ENCODE results near the gene SPTBN5. TPM values are rescaled to one million over a fixed set of nuclear protein-coding genes. Genes with fewer than 3 reads are reported as not detected.

Gene SPTBN5
- total and polyA plus RNA-seq, 5 experiments from 2014 or later = 0.02 to 0.96 (median 0.81) TPM; not detected in 2

GRCh38 chr15:41880156-41880877 lies 13.5 kb downstream of the SPTBN5 start:
- Mint-ChIP-seq H3K9me3 (peaks cover 0 to 1% (median 0%) of the 10 kb centered on the region in 9 donors), H3K4me1 (peaks cover 8 to 16% (median 11%) of the 10 kb centered on the region in 4 donors), H3K36me3 (no peaks in the 10 kb centered on the region), H3K4me3 (peak overlapping the region in 1 of 10 donors; percentile 67), H3K27ac (peak overlapping the region in 1 of 10 donors; percentile 62), H3K27me3 (peaks cover 6 to 27% (median 15%) of the 10 kb centered on the region in 5 donors)
- POLR2A ChIA-PET = interaction anchor here (0.7 kb wide), 1 partner anchor 14 kb away, joined by 3 read pairs; no protein-coding TSS in a partner anchor
- no peak for ATAC-seq
- no peak for DNase-seq

DNA sequence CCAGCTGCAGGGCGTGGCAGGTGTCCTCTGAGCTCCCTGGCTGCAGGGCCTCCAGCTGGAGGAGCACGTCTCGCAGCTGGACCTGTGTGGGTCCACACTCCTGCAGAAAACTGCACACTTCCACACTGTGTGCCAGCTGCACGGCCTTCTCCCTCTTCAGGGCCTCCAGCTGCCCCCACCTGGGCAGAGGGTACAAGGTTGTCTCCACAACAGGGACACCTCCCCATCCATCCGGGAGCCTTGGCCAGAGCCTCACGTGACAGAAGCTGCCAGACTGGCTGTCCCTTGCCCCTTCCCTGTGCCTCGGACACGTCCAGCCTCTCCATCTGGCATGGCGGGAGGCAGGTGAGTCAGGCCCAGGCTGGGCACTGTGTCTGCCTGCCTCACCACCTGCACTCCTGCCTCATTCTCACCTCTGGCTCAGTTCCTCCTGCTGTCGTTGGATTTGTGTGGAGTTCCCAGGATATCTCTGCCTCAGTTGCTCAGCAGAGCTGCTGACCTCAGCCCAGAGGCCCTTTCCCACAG lies 14.5 kb downstream of the SPTBN5 start:
- DNase-seq (no peak), ATAC-seq (no peak)
- peak overlapping the region in 1 of 10 donors; percentile 5 for H3K27ac Mint-ChIP-seq
- POLR2A ChIA-PET = no interaction called here
- peaks cover 6 to 27% (median 15%) of the 10 kb centered on the region in 5 donors for H3K27me3 Mint-ChIP-seq
- H3K4me3 Mint-ChIP-seq = no peak overlapping the region
- peaks cover 0 to 1% (median 0%) of the 10 kb centered on the region in 9 donors for H3K9me3 Mint-ChIP-seq
- no peaks in the 10 kb centered on the region for H3K36me3 Mint-ChIP-seq
- peaks cover 6 to 12% (median 9%) of the 10 kb centered on the region in 4 donors for H3K4me1 Mint-ChIP-seq

DNA sequence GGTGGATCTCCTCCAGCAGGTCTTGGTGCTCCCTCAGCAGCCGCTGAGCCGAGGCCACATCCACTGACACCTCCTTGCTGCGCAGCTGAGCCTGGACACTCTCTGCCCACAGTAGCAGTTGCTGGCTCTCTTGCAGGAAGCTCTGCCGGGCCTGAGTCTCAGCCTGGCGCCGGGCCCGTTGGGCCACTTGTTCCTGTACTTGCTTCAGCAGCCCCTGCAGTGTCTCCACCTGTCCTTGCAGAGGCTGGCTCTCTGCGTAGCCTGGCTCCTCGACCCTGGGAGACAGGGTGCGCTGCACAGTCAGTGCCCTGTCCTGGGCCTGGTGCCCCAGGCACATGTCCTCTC lies 15.5 kb downstream of the SPTBN5 start:
- Mint-ChIP-seq H3K36me3 (no peaks in the 10 kb centered on the region), H3K4me3 (no peak overlapping the region), H3K27me3 (peaks cover 6 to 27% (median 15%) of the 10 kb centered on the region in 5 donors), H3K27ac (peak overlapping the region in 3 of 10 donors; percentile 17 to 66 (median 57)), H3K9me3 (peaks cover 0 to 1% (median 0%) of the 10 kb centered on the region in 9 donors), H3K4me1 (peaks cover 4 to 12% (median 9%) of the 10 kb centered on the region in 4 donors)
- DNase-seq (no peak), ATAC-seq (no peak)
- POLR2A ChIA-PET = no interaction called here

DNA sequence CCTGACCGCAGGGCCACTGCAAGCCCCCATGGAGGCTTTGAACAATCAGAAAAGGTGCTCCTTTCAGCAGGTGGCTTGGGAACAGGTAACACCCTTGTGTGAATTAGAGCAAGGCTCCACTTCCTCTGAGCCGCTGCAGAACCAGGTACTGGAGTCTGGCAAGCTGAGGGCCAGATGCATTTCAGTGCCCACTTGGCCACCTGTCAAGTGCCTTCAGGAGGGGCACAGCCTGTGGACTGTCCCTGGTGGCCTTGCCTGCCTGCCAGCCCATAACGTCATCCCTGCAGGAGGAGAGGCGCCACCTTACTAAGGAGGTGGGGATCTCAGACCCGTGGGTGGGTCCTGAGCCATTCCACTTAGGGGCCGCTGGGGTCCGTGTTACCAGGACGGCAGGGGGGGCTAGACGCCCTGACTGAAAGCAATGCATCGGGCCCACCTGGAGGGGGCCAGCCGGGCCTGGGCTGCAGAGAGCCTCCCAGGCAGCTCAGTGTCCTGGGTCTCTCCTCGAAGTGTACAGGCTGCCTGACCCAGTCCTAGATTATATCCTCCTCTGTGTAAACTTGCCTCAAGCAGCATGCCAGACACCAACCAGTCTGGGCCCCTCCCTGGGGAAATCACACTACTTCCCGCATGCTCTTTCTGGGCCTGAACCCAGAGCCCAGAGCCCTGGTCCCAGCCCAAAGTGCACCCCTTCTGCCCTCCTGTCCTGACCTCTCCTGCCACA lies 16.1 kb downstream of the SPTBN5 start:
- DNase-seq = no peak
- Mint-ChIP-seq H3K27ac (peak overlapping the region in 1 of 10 donors; percentile 66), H3K4me1 (peaks cover 4 to 12% (median 9%) of the 10 kb centered on the region in 4 donors), H3K27me3 (peaks cover 6 to 27% (median 15%) of the 10 kb centered on the region in 5 donors), H3K36me3 (no peaks in the 10 kb centered on the region), H3K4me3 (no peak overlapping the region), H3K9me3 (peaks cover 0 to 1% (median 0%) of the 10 kb centered on the region in 9 donors)
- no peak for ATAC-seq
- POLR2A ChIA-PET = no interaction called here

DNA sequence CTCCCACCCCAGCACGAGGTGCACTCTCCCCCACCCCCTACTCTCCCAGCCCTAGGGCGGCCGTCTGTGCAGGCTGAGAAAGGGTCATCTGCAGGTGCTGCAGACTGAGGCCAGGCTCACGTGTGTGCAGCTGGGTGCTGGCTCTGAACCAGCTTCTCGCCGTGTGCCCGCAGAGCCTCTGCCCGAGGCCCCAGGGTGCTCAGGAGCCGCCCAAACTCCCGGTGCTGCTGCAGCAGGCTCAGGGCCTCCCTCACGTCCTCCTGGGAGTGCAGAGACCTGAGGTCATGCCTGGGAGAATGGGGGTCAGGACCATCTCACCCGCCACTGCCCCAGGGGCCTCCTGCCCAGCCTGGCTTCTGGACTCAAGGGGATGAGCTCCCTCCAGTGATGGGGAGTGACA lies 17.2 kb downstream of the SPTBN5 start:
- ATAC-seq = no peak
- DNase-seq = no peak
- peaks cover 0 to 1% (median 0%) of the 10 kb centered on the region in 9 donors for H3K9me3 Mint-ChIP-seq

DNA sequence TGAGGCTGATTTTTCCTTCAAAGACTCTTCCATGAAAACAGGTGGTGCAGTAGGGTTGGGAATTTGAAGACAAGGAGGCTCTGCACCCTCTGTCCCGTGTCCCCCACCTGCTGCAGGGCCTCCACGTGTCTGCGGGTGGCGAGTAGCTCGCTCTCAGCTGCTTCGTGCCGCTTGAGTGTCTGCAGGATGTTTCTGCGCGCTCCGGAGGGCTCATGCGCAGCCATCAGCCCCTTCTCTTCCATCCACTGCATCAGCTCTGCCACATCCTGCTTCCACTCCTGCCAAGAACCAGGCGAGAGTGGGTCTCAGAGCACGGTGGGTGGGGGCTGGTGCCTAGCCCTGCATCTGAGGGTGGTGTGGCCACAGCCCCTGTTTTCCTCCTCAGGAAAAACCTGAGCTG lies 17.8 kb downstream of the SPTBN5 start:
- Mint-ChIP-seq H3K4me3 (no peak overlapping the region), H3K9me3 (no peaks in the 10 kb centered on the region), H3K36me3 (no peaks in the 10 kb centered on the region), H3K4me1 (peaks cover 0 to 12% (median 6%) of the 10 kb centered on the region in 4 donors), H3K27me3 (peaks cover 0 to 20% (median 8%) of the 10 kb centered on the region in 5 donors), H3K27ac (peak overlapping the region in 2 of 10 donors; percentile 62 to 74)
- no peak for ATAC-seq
- DNase-seq = no peak
- POLR2A ChIA-PET = no interaction called here

More for the DNA sequence above, 17.2 kb downstream of the SPTBN5 start:
- H3K27ac Mint-ChIP-seq = no peak overlapping the region
- no peaks in the 10 kb centered on the region for H3K36me3 Mint-ChIP-seq
- peaks cover 4 to 12% (median 8%) of the 10 kb centered on the region in 4 donors for H3K4me1 Mint-ChIP-seq
- POLR2A ChIA-PET = no interaction called here
- no peak overlapping the region for H3K4me3 Mint-ChIP-seq
- H3K27me3 Mint-ChIP-seq = peaks cover 5 to 27% (median 14%) of the 10 kb centered on the region in 5 donors

- Mint-ChIP-seq H3K27me3 (peaks cover 0 to 7% (median under 1%) of the 10 kb centered on the region in 5 donors), H3K9me3 (no peaks in the 10 kb centered on the region), H3K4me3 (no peak overlapping the region), H3K4me1 (peaks cover 4 to 14% (median 9%) of the 10 kb centered on the region in 4 donors), H3K36me3 (no peaks in the 10 kb centered on the region), H3K27ac (peak overlapping the region in 1 of 10 donors; percentile 74)
- POLR2A ChIA-PET = interaction anchor here (1.5 to 1.7 kb wide), 2 partner anchors 18 to 20 kb away, joined by 4 to 6 read pairs; no protein-coding TSS in a partner anchor
- no peak for ATAC-seq
- no peak for DNase-seq
These were observed 19.1 kb downstream of the SPTBN5 start for GRCh38 chr15:41874736-41875135.

DNA sequence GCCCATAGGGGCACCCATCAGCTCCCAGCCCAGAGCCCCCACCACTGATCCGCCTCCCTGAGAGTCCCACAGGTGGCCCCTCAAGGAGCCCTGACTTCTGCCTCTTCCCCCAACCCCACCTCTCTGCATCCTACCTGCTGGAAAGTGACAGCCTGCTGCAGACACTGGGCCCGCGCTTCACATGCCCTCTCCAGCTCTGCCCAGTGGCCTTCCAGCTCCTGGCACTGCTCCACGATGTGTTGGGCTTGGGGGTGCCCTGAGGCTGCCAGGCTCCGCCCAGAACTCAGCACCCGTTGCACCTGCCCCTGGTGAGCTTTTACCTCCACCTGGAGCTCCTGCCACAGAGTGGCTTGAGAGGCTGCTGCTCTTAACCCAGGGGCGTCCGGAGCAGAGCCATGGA lies 20.1 kb downstream of the SPTBN5 start:
- peak overlapping the region in 3 of 10 donors; percentile 51 to 77 (median 68) for H3K27ac Mint-ChIP-seq
- no peaks in the 10 kb centered on the region for H3K36me3 Mint-ChIP-seq
- DNase-seq (no peak), ATAC-seq (no peak)
- H3K9me3 Mint-ChIP-seq = no peaks in the 10 kb centered on the region
- no peak overlapping the region for H3K4me3 Mint-ChIP-seq
- POLR2A ChIA-PET = interaction anchor here (1.5 to 1.7 kb wide), 2 partner anchors 20 to 21 kb away, joined by 4 to 6 read pairs; no protein-coding TSS in a partner anchor
- no peaks in the 10 kb centered on the region for H3K27me3 Mint-ChIP-seq
- peaks cover 4 to 14% (median 11%) of the 10 kb centered on the region in 4 donors for H3K4me1 Mint-ChIP-seq

- ATAC-seq (no peak), DNase-seq (no peak)
- no peaks in the 10 kb centered on the region for H3K27me3 Mint-ChIP-seq
- no peaks in the 10 kb centered on the region for H3K9me3 Mint-ChIP-seq
- POLR2A ChIA-PET = no interaction called here
- H3K27ac Mint-ChIP-seq = peak overlapping the region in 6 of 10 donors; percentile 9 to 78 (median 53)
- H3K4me1 Mint-ChIP-seq = peaks cover 4 to 14% (median 13%) of the 10 kb centered on the region in 4 donors
- H3K36me3 Mint-ChIP-seq = no peaks in the 10 kb centered on the region
- no peak overlapping the region for H3K4me3 Mint-ChIP-seq
These were observed 21.6 kb downstream of the SPTBN5 start for GRCh38 chr15:41872166-41872747.

GRCh38 chr15:41871175-41871905 lies 22.5 kb downstream of the SPTBN5 start:
- H3K9me3 Mint-ChIP-seq = no peaks in the 10 kb centered on the region

DNA sequence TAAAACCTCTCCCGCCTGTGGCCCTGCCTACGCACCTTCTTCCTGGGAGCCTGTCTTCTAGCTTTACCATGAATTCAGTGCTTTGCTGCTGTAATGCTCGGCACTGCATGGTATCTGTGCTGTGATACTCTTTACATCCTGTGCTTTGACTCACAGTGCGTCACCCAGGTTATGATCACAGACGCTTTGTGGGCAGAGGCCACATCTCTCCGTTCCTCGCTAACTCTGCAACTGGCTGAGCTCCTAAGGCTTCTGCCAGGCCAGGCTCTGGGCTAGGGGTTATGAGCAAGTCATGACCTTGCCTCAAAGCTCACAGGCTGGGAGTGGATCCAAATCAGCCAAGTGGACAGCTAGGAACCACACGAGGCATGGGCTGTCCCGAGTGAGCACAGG lies 23.2 kb downstream of the SPTBN5 start:
- ATAC-seq (peak; percentile 97 to 98), DNase-seq (peak in 8 of 10 donors; percentile 19 to 75 (median 45))
- Mint-ChIP-seq H3K36me3 (no peaks in the 10 kb centered on the region), H3K4me1 (peaks cover 4 to 14% (median 12%) of the 10 kb centered on the region in 4 donors), H3K27me3 (no peaks in the 10 kb centered on the region), H3K27ac (peak overlapping the region; percentile 11 to 96 (median 91)), H3K9me3 (no peaks in the 10 kb centered on the region), H3K4me3 (peak overlapping the region in 6 of 10 donors; percentile 1 to 29 (median 12))
- POLR2A ChIA-PET = interaction anchor here (1.1 to 1.6 kb wide), 3 partner anchors 9 to 34 kb away, joined by 3 to 4 read pairs (median 3); no protein-coding TSS in a partner anchor

More at GRCh38 chr15:41871175-41871905, 22.5 kb downstream of the SPTBN5 start:
- Mint-ChIP-seq H3K27ac (peak overlapping the region in 9 of 10 donors; percentile 11 to 96 (median 87)), H3K36me3 (no peaks in the 10 kb centered on the region), H3K4me1 (peaks cover 4 to 15% (median 13%) of the 10 kb centered on the region in 4 donors), H3K4me3 (no peak overlapping the region), H3K27me3 (no peaks in the 10 kb centered on the region)
- ATAC-seq (no peak), DNase-seq (no peak)
- POLR2A ChIA-PET = interaction anchor here (1.1 to 1.6 kb wide), 3 partner anchors 10 to 33 kb away, joined by 3 to 4 read pairs (median 3); no protein-coding TSS in a partner anchor

Measured in naive thymus-derived CD8-positive, alpha-beta T cell (primary cell).